GM21737 (cell line): ENCODE measurements around the gene CLCA1.

ENCODE experiments used
- ATAC-seq: cut with Tn5 transposase; IDR thresholded peaks from one replicate; pipeline ENCODE4 v1.9.1; 2021; ENCODE audit warnings: mild to moderate bottlenecking, moderate library complexity; ENCODE audit not compliant: unreplicated experiment

Gene CLCA1

GRCh38 chr1:86541859-86542258, 73.1 kb downstream of the CLCA1 start:
- ATAC-seq: no peak

- no peak for ATAC-seq
Observed at GRCh38 chr1:86542631-86543030, 73.9 kb downstream of the CLCA1 start.

- ATAC-seq: no peak
Observed at GRCh38 chr1:86546787-86547221, 78.1 kb downstream of the CLCA1 start, which contains the start of gene CLCA4. Gene CLCA4, plus strand, starts transcription at chr1:86547078. Its CDS starts 42 bp downstream, at chr1:86547120.

- ATAC-seq: no peak
Observed at GRCh38 chr1:86548839-86549238, 80.1 kb downstream of the CLCA1 start.
